GM19099 (cell line): Measurements from ENCODE around the gene CWC27.
A peak's percentile ranks its signal among the peaks of the same experiment; 100 is the strongest.

Experiments used
- POLR2A ChIP-seq: IDR thresholded peaks from 3 replicates; pipeline ENCODE4 v1.6.1; 2011; ENCODE audit warnings: low read depth; ENCODE audit not compliant: insufficient read length; ENCODE audit errors: extremely low read depth

The CWC27 gene, protein sequence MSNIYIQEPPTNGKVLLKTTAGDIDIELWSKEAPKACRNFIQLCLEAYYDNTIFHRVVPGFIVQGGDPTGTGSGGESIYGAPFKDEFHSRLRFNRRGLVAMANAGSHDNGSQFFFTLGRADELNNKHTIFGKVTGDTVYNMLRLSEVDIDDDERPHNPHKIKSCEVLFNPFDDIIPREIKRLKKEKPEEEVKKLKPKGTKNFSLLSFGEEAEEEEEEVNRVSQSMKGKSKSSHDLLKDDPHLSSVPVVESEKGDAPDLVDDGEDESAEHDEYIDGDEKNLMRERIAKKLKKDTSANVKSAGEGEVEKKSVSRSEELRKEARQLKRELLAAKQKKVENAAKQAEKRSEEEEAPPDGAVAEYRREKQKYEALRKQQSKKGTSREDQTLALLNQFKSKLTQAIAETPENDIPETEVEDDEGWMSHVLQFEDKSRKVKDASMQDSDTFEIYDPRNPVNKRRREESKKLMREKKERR

DNA sequence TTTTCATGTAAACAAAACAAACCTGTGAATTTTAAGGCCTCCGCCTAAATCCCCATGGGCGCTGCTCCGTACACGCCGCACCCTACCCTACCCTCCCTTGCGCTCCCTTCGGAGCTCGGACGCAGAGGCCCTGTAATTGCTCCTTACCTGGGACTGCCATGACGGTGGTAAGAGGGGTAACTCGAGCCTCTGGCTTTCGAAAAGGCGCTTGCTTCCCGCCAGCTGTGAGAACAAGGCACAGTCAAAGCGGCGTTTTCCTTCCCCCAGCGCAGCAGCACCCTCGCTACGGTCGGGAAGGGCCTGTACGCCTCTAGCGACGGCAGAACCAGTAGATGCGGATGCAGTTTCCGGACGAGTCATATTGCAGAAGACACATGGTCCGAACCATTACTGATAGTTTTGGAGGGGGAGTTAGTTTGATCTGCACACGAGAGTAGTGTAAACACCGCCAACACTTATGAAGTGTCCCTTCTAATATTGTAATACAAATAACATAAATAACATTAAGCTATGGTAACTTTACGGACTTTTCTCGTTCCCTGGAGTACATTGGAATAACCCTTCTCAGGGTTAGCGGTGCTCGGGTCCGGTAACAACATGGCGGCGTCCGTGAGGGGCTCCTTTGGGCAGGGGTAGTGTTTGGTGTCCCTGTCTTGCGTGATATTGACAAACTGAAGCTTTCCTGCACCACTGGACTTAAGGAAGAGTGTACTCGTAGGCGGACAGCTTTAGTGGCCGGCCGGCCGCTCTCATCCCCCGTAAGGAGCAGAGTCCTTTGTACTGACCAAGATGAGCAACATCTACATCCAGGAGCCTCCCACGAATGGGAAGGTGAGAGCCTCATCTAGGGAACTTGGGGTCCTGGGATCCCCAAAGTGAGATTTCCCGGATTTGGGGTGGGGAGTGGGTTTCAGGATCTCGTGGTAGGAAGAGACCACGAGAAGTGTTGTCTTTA is at the start of gene CWC27, which contains the start of gene SREK1IP1:
TSS of gene CWC27 (plus strand) at position 573 of the 955 bp plus-strand sequence. CDS start at position 790, 217 bp downstream.
TSS of gene SREK1IP1 (minus strand) at position 334 of the 955 bp plus-strand sequence. CDS start at position 160, 174 bp downstream.
- peak; percentile 67 for TF ChIP-seq POLR2A

DNA sequence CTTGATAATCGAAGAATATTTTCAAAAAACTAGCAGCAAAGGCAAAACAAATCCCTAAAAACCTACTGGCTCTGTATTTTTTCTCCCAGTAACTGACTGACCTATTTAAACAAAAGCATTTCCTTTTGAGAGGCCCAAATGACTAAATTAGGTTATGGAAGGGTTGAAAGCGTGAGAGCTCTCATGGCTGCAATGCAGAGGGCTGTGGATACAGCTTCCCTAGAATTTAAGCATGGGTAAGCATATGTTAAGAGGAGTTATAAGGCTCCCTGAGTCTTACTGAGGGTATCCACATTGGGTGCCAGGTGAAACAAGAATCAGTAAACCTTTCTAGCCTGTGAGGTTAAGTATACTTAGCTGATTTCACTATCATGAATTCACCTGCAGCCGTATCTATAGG is 46.1 kb upstream of the CWC27 start:
- no peak for TF ChIP-seq POLR2A

DNA sequence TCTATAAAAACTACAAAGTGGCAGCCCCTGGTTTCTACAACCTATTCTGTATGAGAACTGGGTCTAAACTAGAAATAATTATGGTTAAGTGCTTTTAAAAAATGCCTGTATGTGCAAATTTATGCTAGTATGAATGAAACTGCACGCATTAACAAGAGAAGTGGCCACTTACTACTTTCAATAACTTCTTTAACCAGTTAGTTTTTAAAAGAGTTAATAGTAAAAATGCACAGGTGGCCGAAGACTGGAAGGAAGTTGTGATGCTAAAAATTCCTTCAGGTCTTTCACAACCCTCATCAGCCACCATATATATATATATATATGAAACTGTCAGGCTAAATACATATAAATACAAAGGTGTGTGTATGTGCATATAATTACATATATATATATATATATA is 41.6 kb upstream of the CWC27 start:
- no peak for TF ChIP-seq POLR2A

DNA sequence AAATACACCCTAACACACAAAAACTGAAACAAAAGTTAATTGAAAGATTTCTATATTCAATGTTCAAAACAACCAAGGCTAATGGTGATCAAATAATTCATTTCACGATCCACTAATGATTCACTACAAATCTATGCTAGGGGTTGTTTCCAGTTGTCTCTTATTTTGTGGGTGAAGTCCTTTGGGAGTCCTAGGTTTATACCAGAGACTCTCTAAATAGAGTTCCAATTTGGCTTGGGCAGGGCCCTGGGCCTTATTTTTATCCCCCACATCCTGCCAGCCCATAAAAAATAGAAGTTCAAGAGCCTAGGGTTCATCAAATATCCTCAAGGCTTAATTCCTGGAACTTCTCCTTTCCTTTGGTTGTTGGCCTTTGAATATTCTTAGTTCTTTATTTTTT is 26.3 kb upstream of the CWC27 start:
- TF ChIP-seq POLR2A: no peak

DNA sequence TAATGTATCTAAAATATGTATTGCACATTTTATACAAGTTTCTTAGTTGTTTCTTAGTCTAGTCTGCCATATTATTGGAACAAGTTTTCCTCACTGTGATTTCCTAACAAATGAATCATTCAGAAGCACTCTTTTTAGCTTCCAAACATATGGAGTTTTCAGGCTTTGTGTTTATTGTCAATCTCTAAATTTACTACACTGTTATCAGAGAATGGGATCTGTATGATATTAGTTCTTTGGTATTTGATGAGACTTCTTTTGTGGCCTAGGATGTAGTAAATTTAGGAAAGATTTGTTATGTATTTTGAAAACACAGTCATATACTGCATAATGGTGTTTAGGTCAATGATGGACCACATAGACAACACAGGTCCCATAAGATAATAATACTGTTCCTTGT is 25.9 kb upstream of the CWC27 start:
- TF ChIP-seq POLR2A: no peak

DNA sequence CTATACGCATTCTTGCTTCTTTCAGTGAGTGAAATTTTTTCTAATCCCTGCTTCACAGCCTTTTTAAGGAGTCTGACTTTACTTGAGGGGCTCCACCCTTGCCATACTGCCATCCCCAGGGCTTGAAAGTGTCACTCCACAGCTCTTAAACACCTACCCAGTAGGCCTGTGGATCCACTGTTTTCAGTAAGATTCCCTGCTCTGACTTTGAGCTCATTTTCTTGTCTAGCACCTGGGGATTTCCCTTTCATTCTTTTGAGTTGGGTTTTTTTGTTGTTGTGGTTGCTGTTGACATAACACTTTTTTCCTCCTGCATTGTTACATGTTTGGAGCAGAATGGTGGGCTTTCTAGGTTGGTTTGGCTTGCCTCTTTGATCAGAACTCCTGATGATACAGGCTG is 23.8 kb upstream of the CWC27 start:
- TF ChIP-seq POLR2A: no peak

DNA sequence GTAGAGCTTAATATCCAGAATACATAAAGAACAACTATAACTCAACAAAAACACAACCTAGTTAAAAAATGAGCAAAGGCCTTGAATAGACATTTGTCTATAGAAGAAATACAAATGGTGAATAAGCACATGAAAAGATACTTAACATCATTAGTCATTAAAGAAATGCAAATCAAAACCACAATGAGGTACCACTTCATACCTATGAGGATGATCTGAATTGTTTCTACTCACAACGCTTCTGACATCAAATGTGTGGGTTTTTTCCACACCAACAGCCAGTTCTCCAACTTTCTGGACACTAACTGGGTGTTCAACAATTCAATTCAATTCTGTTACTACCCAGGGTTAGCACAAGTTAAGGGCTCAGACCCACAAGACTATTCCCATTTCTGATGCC is 22.3 kb upstream of the CWC27 start:
- no peak for TF ChIP-seq POLR2A

DNA sequence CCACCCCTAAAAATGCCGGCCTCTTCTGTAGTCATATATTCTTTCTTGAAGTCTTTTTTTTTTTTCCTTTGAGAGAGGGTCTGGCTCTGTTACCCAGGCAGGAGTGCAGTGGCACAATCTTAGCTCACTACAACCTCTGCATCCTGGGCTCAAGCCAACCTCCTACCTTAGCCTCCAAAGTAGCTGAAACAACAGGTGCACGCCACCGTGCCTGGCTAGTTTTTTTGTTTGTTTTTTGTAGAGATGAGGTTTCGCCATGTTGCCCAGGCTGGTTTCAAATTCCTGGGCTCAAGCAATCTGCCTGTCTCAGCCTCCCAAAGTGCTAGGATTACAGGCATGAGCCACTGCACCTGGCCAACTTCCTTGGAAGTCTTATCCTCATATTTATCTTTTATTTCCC is 19.3 kb upstream of the CWC27 start:
- TF ChIP-seq POLR2A: no peak

DNA sequence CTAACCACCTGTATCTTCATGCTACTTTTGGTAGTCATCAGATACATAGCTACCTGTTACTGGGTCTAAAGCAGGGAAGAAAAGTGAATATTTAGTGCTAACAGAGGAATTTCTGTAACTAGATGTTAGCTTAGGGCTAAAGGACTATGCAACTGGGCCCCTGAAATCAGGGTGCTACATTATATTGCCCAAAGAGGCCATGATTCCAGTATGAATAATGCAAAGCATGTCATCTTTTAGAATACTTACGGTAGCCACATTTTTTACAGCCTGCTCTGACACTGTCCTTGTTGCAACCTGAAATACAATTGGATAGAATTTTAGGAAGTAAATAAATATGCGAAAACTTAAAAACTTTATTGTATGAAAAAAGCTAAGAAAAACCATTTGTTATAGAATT is 14.7 kb upstream of the CWC27 start:
- no peak for TF ChIP-seq POLR2A

DNA sequence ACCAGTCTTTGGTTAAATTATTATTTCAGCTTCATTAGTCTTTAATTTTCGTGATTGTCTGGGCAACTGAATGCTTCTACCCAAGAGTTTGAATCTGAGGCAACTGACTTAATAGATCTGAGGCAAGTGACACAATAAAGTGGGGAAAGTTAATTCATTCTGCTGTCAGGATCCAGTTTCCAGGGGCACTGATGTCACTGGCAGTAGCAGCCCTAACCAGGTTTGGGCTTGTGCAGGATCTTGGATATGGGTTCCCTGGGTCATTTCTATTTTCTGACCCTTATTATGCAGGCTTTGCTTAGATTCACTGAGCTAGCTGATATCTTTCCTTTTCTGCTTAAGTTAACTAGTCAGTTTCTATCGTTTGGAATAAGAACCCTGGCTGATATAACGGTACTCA is 9.8 kb upstream of the CWC27 start:
- no peak for TF ChIP-seq POLR2A

DNA sequence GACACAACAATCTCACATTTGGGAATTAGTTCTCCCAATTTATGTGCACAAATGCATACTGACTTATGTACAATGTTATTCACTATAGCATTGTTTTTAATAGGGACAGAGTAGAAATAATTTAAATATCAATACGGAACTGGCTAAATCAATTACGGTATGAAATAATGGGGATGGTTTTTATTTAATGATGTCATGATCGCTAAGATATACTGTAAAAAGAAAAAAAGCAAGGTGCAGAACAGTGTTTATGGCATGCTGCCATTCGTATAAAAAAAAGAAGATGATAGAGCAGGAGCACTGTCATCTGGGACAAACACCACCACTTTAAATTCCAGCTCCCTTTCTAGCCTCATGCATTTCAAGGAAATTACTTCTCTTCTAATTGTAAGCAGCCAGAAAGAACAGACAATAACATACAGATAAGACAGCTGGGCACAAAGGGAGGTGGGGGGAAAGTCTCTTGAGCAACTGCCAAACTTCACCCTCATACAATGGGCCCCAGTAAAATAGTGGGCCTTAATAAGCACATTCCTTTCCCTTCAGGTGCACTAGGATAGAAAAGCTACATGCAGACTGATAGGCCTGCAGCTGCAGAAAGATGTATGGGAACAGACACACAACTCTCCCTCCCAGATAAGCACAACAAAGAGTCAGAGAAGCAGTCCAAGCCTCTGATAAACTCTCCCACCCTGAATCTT is 8.6 kb upstream of the CWC27 start:
- no peak for TF ChIP-seq POLR2A

DNA sequence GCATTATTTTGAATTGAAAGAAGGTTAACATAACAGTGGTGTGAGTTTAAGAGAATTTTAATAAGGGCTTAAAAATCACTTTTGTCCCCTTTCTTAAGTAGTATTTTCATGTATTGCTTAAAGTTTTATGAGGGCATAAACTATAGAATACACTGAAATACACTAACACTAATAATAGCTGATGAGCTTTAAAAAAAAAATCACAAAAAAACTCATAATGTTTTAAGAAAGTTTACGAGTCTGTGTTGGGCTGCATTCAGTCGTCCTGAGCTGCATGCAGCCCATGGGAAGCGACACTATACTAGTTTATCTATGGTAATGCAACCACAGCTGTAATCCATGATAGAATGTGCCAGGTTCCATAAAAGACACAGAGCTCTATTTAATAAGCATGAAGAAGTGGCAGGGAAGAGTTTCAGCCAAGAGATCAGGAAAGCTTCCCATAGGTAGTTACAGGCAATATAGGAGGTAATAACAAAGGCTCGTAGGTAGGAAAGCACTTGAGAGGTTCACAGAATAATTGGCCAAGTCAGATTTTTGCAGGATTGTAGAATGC is 4.7 kb upstream of the CWC27 start:
- TF ChIP-seq POLR2A: no peak

DNA sequence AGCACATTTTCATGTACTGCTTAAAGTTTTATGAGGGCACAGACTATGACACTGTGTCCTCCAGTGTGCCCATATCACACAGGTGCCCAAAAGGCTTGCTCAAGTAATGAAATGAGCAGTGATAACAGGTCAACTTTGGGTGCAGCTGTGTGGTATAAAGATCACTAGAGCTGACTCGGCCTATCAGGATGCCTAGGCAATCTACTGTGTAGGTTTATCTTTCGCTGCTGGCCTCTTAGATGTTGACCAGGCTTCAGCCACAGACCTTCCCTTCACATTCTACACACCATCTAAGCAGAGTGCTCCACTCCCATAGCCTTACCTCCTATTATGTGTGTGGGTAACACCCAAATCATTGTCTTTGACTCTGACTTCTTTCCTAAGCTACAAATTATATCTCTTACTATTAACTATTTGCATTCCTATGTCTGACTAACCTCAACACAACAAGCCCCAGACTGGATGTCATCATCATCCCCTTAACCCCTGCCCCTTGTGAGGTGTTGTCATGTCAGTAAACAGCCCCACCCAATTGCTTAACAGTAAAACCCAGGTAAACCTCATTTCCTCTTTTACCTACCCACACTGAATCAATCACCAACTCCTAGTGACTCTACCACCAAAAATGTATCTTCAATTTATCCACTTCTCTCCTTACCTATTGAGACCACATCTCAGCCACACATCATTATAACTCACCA is 2.8 kb upstream of the CWC27 start:
- no peak for TF ChIP-seq POLR2A

DNA sequence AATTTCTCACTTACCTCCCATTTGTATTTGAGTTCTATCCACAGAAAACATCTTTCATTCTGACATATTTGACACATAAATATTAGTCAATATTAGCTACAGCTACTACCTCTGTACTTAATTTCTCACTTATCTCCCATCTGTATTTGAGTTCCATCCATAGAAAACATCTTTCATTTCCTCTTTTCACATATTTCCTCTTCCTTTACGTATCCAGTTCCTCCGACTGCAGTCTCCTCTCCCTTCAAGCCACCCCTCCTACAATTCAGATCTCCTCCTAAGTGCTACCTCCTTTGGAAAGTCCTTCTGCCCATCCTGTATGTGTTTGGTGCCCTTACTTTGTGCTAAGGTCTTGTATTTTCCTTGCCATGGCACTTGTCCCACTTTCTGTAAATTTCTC is 1.8 kb upstream of the CWC27 start:
- TF ChIP-seq POLR2A: no peak
